NK-92 treated with Interleukin-12 subunit alpha and Interleukin-12 subunit beta, amount 100 ng/mL, for 24 hours (cell line): ENCODE measurements around the gene C1GALT1.

Source experiments
- DNase-seq: peaks from one replicate; lab custom pipeline; 2025; lab: John Stamatoyannopoulos, UW

C1GALT1 gene

GRCh38 chr7:7272294-7272693 is 90.0 kb downstream of the C1GALT1 start:
- no peak for DNase-seq

GRCh38 chr7:7274782-7275181 is 92.4 kb downstream of the C1GALT1 start:
- DNase-seq, result no peak

DNA sequence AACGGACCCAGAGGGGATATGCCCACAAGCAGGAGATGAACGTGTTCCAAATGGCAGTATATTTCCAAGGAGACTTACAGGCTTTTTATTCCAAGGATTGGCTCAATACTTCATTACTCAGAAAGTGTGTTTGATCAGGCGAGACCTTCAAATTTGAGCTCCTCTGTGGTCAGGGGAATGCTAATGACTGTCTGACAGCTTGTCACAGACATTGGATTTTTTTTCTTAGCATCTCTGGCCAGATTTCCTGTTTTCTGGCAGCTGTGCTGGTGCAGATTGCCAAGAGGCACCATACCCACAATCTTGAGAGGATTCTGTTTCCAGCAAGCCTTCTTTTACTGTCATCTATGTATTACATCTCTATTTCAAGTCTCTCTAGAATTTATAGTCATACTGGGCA is 93.8 kb downstream of the C1GALT1 start:
- no peak for DNase-seq

DNA sequence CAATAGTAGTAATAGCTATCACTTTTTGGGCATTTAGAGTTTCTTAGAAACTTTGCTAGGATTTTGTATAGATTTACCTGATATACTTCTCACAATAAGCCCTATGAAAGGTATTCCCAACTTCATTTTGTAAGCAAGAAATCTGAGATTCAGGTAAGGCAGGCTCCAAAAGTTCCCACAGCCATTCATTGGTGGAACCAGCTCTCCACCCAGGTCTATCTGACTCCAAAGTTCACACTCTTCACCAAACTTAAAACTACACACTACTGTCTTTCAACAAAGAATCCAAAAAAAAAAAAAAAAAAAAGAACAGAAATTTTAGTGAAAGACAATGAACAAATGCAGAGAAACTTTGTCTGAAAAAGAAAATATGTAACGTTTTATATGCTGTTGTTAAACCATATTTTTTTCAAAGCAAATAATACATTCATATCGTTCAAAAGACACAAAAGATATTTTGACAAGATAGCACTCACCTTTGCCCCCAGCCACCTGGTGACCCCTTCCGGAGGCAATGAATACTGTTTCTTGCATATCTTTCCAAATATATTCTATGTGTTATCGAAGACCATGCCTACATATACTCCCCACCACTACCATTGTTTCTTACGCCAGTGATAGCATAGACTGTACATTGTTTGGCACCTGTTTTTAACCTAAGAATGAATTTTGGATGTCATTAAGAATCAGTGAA is 108.2 kb downstream of the C1GALT1 start:
- no peak for DNase-seq

- DNase-seq, result no peak
Observed at GRCh38 chr7:7292085-7292484, 109.7 kb downstream of the C1GALT1 start.

GRCh38 chr7:7292608-7293007 is 110.3 kb downstream of the C1GALT1 start:
- no peak for DNase-seq

DNA sequence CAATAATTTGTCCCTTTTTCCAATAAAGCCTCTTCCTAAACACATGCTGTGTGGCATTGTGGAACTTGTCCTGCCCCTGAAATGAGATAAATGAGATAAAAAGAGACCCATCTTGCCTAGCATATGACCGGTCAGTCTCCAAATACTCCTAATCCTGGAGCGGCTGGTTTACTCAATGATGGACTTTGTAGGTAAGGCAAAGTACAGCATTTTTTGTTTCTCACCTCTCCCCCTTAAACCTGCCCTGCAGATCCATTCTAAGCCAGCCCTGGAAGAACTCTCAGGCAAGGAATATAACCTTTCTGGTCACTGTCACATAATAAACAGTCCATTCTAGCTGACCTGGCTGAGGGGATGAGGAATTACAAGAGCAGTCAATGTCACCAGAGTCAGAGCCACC is 110.7 kb downstream of the C1GALT1 start:
- DNase-seq, result no peak

DNA sequence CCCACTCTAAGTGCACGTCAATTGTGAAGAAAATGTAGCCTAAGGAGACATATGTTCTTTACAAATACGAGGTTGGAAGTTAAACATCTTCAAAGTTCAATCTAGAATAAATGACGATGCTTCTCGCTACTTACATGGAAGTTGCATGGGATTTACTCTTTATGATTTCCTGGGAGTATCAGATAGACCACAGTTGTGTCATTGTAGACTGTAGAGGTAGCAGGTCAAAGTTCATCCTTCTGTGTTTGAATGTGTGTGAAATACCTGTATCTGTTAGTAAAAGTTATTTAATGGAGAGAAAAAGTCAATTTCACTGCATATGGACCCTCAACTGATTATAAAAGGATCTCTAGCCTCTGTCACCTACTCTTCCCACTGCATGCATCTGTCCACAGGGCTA is 112.6 kb downstream of the C1GALT1 start:
- no peak for DNase-seq
